ENCODE measurements around the gene KRTAP6-2.

Gene KRTAP6-2

DNA sequence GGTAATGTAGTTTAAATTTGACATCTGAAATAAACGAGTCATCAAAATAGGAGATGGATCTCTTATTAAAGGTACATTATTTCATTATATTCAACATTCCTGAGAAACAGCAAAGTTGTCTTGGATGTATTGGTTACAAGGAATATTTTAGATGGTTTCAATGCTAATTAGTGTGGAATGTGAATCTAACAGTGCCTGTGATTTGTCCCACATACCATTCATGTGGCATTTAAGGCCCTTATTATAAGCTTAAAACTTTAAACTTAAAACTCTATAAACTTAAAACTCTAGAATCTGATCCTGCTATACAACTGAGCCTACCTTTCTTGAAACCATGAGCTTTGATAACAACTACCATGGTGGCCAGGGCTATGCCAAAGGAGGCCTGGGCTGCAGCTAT, 2.1 kb upstream of the KRTAP6-2 start, which contains the start of gene KRTAP22-1:
Gene KRTAP22-1 (plus strand): TSS at position 301 of the 400 bp plus-strand sequence.
- Histone ChIP-seq H3K9me3 (ENCODE audit: insufficient read depth, low read depth, low read length) (peaks cover 3% of the 10 kb centered on the region), H3K79me2 (ENCODE audit: control insufficient read depth, insufficient read depth, low read length, poor library complexity) (no peaks in the 10 kb centered on the region), H2BK12ac (ENCODE audit: low read length) (no peak within 1 kb of the TSS), H3K79me1 (ENCODE audit: low read length) (no peaks in the 10 kb centered on the region), H3K4me3 (ENCODE audit: low read depth, low read length) (no peak within 1 kb of the TSS), H3K27ac (ENCODE audit: low read depth, low read length) (no peak within 1 kb of the TSS), H2AFZ (ENCODE audit: insufficient read depth, low read length, poor library complexity) (no peak within 1 kb of the TSS), H2BK5ac (ENCODE audit: low read depth, low read length, poor library complexity) (no peak within 1 kb of the TSS), H3K18ac (ENCODE audit: low read length) (no peak within 1 kb of the TSS), H4K12ac (ENCODE audit: low read depth, low read length) (no peak within 1 kb of the TSS), H3K4me1 (ENCODE audit: control insufficient read depth in 1 of 2, insufficient read depth in 2 of 2, low read length in 2 of 2) (no peaks in the 10 kb centered on the region), H3K36me3 (ENCODE audit: control insufficient read depth in 1 of 2, insufficient read depth in 2 of 2, low read length in 2 of 2) (no peaks in the 10 kb centered on the region), H3K9ac (ENCODE audit: low read length) (no peak within 1 kb of the TSS), H4K8ac (ENCODE audit: low read depth, low read length) (no peak within 1 kb of the TSS), H2BK120ac (ENCODE audit: insufficient read depth, low read length, poor library complexity) (no peak within 1 kb of the TSS), H3K14ac (ENCODE audit: low read length) (no peak within 1 kb of the TSS), H3K27me3 (ENCODE audit: insufficient read depth, low read length) (no peaks in the 10 kb centered on the region), H3K4ac (ENCODE audit: low read depth, low read length) (no peak within 1 kb of the TSS), H2AK5ac (ENCODE audit: low read length) (no peak within 1 kb of the TSS), H3K23ac (ENCODE audit: low read length) (no peak within 1 kb of the TSS), H4K91ac (ENCODE audit: low read depth, low read length) (no peak within 1 kb of the TSS), H3K4me2 (ENCODE audit: low read length) (no peak within 1 kb of the TSS)
- no CpG with 5 or more reads among the region's 1 CpG for WGBS (ENCODE audit: extremely low coverage, insufficient coverage, insufficient read length)
- no peak for DNase-seq

DNA sequence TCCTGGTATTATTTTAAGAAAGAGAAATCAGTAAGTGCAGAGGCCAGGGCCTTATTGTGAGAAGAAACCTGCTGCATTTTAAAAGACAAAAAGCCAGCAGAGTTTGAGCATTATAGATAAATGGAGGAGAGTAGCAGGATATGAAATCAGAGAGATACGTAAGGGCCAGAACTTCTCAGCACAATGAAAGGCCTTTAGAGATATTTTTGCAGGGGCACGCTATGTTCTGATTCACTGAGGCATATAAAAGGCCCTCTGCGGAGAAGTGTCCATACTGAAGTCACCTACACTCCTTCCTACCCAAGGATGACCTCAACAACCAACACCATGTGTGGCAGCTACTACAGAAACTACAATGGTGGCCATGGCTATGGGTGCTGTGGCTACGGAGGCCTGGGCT, 6.6 kb downstream of the KRTAP6-2 start, which contains the start of gene KRTAP6-3:
Gene KRTAP6-3 (plus strand): TSS at position 301 of the 400 bp plus-strand sequence. CDS start 6 bp downstream, at position 307.
- no peak within 1 kb of the TSS for H3K23ac ChIP-seq (ENCODE audit: low read length)
- H3K27ac ChIP-seq (ENCODE audit: low read depth, low read length), result no peak within 1 kb of the TSS
- H2BK5ac ChIP-seq (ENCODE audit: low read depth, low read length, poor library complexity), result no peak within 1 kb of the TSS
- H3K79me2 ChIP-seq (ENCODE audit: control insufficient read depth, insufficient read depth, low read length, poor library complexity), result no peaks in the 10 kb centered on the region
- no peaks in the 10 kb centered on the region for H3K9me3 ChIP-seq (ENCODE audit: insufficient read depth, low read depth, low read length)
- no peak within 1 kb of the TSS for H2BK12ac ChIP-seq (ENCODE audit: low read length)
- no peak within 1 kb of the TSS for H2AFZ ChIP-seq (ENCODE audit: insufficient read depth, low read length, poor library complexity)
- no peaks in the 10 kb centered on the region for H3K79me1 ChIP-seq (ENCODE audit: low read length)
- H3K4me2 ChIP-seq (ENCODE audit: low read length), result no peak within 1 kb of the TSS
- H3K36me3 ChIP-seq (ENCODE audit: control insufficient read depth in 1 of 2, insufficient read depth in 2 of 2, low read length in 2 of 2), result no peaks in the 10 kb centered on the region
- no peak within 1 kb of the TSS for H4K91ac ChIP-seq (ENCODE audit: low read depth, low read length)
- H3K4ac ChIP-seq (ENCODE audit: low read depth, low read length), result no peak within 1 kb of the TSS
- H4K12ac ChIP-seq (ENCODE audit: low read depth, low read length), result no peak within 1 kb of the TSS
- no peak for DNase-seq
- no peak within 1 kb of the TSS for H3K9ac ChIP-seq (ENCODE audit: low read length)
- H2BK120ac ChIP-seq (ENCODE audit: insufficient read depth, low read length, poor library complexity), result no peak within 1 kb of the TSS
- H3K4me1 ChIP-seq (ENCODE audit: control insufficient read depth in 1 of 2, insufficient read depth in 2 of 2, low read length in 2 of 2), result no peaks in the 10 kb centered on the region
- H4K8ac ChIP-seq (ENCODE audit: low read depth, low read length), result no peak within 1 kb of the TSS
- no peak within 1 kb of the TSS for H3K4me3 ChIP-seq (ENCODE audit: low read depth, low read length)
- H3K14ac ChIP-seq (ENCODE audit: low read length), result no peak within 1 kb of the TSS
- H3K27me3 ChIP-seq (ENCODE audit: insufficient read depth, low read length), result no peaks in the 10 kb centered on the region
- H3K18ac ChIP-seq (ENCODE audit: low read length), result no peak within 1 kb of the TSS
- WGBS (ENCODE audit: extremely low coverage, insufficient coverage, insufficient read length), result no CpG with 5 or more reads among the region's 4 CpGs
- no peak within 1 kb of the TSS for H2AK5ac ChIP-seq (ENCODE audit: low read length)

DNA sequence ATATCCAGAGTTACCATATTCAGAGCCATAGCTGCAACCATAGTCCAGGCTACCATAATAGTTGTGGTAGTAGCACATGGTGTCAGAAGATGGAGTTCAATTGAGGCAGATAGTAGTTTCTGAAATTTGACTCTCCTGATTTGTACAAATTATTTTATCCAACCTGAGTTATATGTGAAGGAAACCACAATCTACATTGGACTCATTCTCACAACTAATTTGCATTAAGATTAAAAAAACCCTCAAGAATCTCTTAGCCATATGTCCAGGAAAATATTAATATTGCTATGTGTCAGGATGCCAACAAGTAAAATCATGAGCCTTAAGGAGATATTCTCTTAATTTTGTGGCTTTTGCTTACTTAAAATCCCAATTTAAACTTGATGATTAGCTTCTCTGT, 8.4 kb downstream of the KRTAP6-2 start, which contains the start of gene KRTAP22-2:
Gene KRTAP22-2 (minus strand): TSS at position 101 of the 400 bp plus-strand sequence.
- no peak within 1 kb of the TSS for H4K91ac ChIP-seq (ENCODE audit: low read depth, low read length)
- H3K27ac ChIP-seq (ENCODE audit: low read depth, low read length), result no peak within 1 kb of the TSS
- no peak within 1 kb of the TSS for H4K8ac ChIP-seq (ENCODE audit: low read depth, low read length)
- H3K4ac ChIP-seq (ENCODE audit: low read depth, low read length), result no peak within 1 kb of the TSS
- DNase-seq, result no peak
- H3K36me3 ChIP-seq (ENCODE audit: control insufficient read depth in 1 of 2, insufficient read depth in 2 of 2, low read length in 2 of 2), result no peaks in the 10 kb centered on the region
- no peak within 1 kb of the TSS for H2BK120ac ChIP-seq (ENCODE audit: insufficient read depth, low read length, poor library complexity)
- no peak within 1 kb of the TSS for H3K14ac ChIP-seq (ENCODE audit: low read length)
- no peak within 1 kb of the TSS for H3K18ac ChIP-seq (ENCODE audit: low read length)
- H3K23ac ChIP-seq (ENCODE audit: low read length), result no peak within 1 kb of the TSS
- no peak within 1 kb of the TSS for H2AK5ac ChIP-seq (ENCODE audit: low read length)
- no peak within 1 kb of the TSS for H3K4me3 ChIP-seq (ENCODE audit: low read depth, low read length)
- no peak within 1 kb of the TSS for H2BK5ac ChIP-seq (ENCODE audit: low read depth, low read length, poor library complexity)
- H3K9me3 ChIP-seq (ENCODE audit: insufficient read depth, low read depth, low read length), result no peaks in the 10 kb centered on the region
- no peaks in the 10 kb centered on the region for H3K79me1 ChIP-seq (ENCODE audit: low read length)
- H3K27me3 ChIP-seq (ENCODE audit: insufficient read depth, low read length), result no peaks in the 10 kb centered on the region
- H3K4me1 ChIP-seq (ENCODE audit: control insufficient read depth in 1 of 2, insufficient read depth in 2 of 2, low read length in 2 of 2), result no peaks in the 10 kb centered on the region
- no peak within 1 kb of the TSS for H4K12ac ChIP-seq (ENCODE audit: low read depth, low read length)
- H3K9ac ChIP-seq (ENCODE audit: low read length), result no peak within 1 kb of the TSS
- H2AFZ ChIP-seq (ENCODE audit: insufficient read depth, low read length, poor library complexity), result no peak within 1 kb of the TSS
- H3K79me2 ChIP-seq (ENCODE audit: control insufficient read depth, insufficient read depth, low read length, poor library complexity), result no peaks in the 10 kb centered on the region
- H2BK12ac ChIP-seq (ENCODE audit: low read length), result no peak within 1 kb of the TSS
- H3K4me2 ChIP-seq (ENCODE audit: low read length), result no peak within 1 kb of the TSS

DNA sequence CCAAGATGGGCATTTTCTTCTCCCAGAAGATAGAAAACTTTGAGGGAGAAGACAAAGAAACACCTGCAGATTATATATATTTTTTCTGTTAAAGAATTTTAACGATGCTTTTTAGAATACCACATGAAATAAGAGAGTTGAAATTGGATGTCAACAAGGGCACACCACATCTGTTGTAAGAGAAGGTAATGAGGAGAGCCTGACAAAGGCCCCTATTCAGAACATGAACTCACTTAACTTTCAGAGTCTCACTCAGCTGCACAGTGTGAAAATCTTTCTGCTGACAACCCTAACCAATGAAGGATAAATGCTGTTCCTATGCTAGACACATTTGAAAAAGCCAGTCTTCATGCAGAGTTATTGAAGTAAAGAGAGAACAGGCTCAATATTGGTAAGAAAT, 15.8 kb downstream of the KRTAP6-2 start:
- H4K12ac ChIP-seq (ENCODE audit: low read depth, low read length), result no peak overlapping the region
- no peaks in the 10 kb centered on the region for H3K4me1 ChIP-seq (ENCODE audit: control insufficient read depth in 1 of 2, insufficient read depth in 2 of 2, low read length in 2 of 2)
- H3K14ac ChIP-seq (ENCODE audit: low read length), result no peak overlapping the region
- H3K9ac ChIP-seq (ENCODE audit: low read length), result no peak overlapping the region
- no peak overlapping the region for H3K27ac ChIP-seq (ENCODE audit: low read depth, low read length)
- H3K36me3 ChIP-seq (ENCODE audit: control insufficient read depth in 1 of 2, insufficient read depth in 2 of 2, low read length in 2 of 2), result no peaks in the 10 kb centered on the region
- no peak overlapping the region for H3K4me2 ChIP-seq (ENCODE audit: low read length)
- no peaks in the 10 kb centered on the region for H3K27me3 ChIP-seq (ENCODE audit: insufficient read depth, low read length)
- H4K91ac ChIP-seq (ENCODE audit: low read depth, low read length), result no peak overlapping the region
- no peak overlapping the region for H2BK12ac ChIP-seq (ENCODE audit: low read length)
- no peak overlapping the region for H3K23ac ChIP-seq (ENCODE audit: low read length)
- no peaks in the 10 kb centered on the region for H3K79me1 ChIP-seq (ENCODE audit: low read length)
- no peak overlapping the region for H3K4me3 ChIP-seq (ENCODE audit: low read depth, low read length)
- no peak overlapping the region for H2AK5ac ChIP-seq (ENCODE audit: low read length)
- no peak overlapping the region for H2AFZ ChIP-seq (ENCODE audit: insufficient read depth, low read length, poor library complexity)
- no peak overlapping the region for H4K8ac ChIP-seq (ENCODE audit: low read depth, low read length)
- H3K18ac ChIP-seq (ENCODE audit: low read length), result no peak overlapping the region
- H3K4ac ChIP-seq (ENCODE audit: low read depth, low read length), result no peak overlapping the region
- H2BK120ac ChIP-seq (ENCODE audit: insufficient read depth, low read length, poor library complexity), result no peak overlapping the region
- H3K9me3 ChIP-seq (ENCODE audit: insufficient read depth, low read depth, low read length), result no peaks in the 10 kb centered on the region
- no CpG with 5 or more reads among the region's 1 CpG for WGBS (ENCODE audit: extremely low coverage, insufficient coverage, insufficient read length)
- DNase-seq, result no peak
- no peaks in the 10 kb centered on the region for H3K79me2 ChIP-seq (ENCODE audit: control insufficient read depth, insufficient read depth, low read length, poor library complexity)
- H2BK5ac ChIP-seq (ENCODE audit: low read depth, low read length, poor library complexity), result no peak overlapping the region
